HepG2 (cell line): ENCODE measurements around the gene ISOC2. TPM values are rescaled to one million over a fixed set of nuclear protein-coding genes. Genes with fewer than 3 reads are reported as not detected.
A peak's percentile ranks its signal among the peaks of the same experiment; 100 is the strongest.
"Not testable (repeated sequence)": the region's sequence is repeated elsewhere in the genome, so short reads cannot be mapped to it uniquely, and the experiment has no call there.

ENCODE experiments used
- ATAC-seq: fragments of 200-7000 bp; cut with Tn5 transposase; 3 replicates; pipeline ENCODE4 v1.9.1; 2020; ENCODE audit warnings: mild to moderate bottlenecking, moderate library complexity
- BruUV-seq: library from RNA; stranded (reverse); fragments of 400-500 nt; replicated peaks from 2 replicates; lab custom pipeline; 2021; lab: Mats Ljungman, UMichigan
- CTCF ChIA-PET: fragments of 300-600 bp; formaldehyde crosslinking; extraction: SDS; loops from one replicate; lab custom pipeline; 2021; ENCODE audit warnings: low total read pairs, inconsistent platforms, low intra/inter-chr PET ratio; lab: Yijun Ruan, JAX
- POLR2A ChIA-PET: fragments of 350-600 bp; sonication (Branson Sonifier 250); formaldehyde crosslinking; loops from one replicate; lab custom pipeline; 2020; ENCODE audit warnings: antibody characterized with exemption, inconsistent platforms; lab: Yijun Ruan, JAX
- DNase-seq: peaks from one replicate; pipeline ENCODE4 v3.0.0-alpha.2; 2015; ENCODE audit warnings: low spot score
- FAIRE-seq: peaks from 3 replicates; lab custom pipeline; 2011; peaks lifted over from hg19 to GRCh38; lab: Jason Lieb, UNC
- H2AFZ ChIP-seq: one replicate; pipeline ENCODE4 v1.6.1; 2011; ENCODE audit warnings: low read length, inconsistent platforms
- H3K27ac ChIP-seq: fragments of 300-600 bp; 3 replicates; pipeline ENCODE4 v1.8.0; 2011; ENCODE audit warnings: mixed run types, mild to moderate bottlenecking, mixed read lengths, low read length, inconsistent platforms; ENCODE audit not compliant: insufficient read depth; ENCODE audit errors: extremely low read length
- H3K27me3 ChIP-seq, 2 experiments: fragments of 200-600 bp in 1 of 2; 2 replicates in 1 of 2; 3 replicates in 1 of 2; pipeline versions ENCODE4 v1.6.0 to v1.8.0; 2011; ENCODE audit warnings: low read length in 2 of 2, mild to moderate bottlenecking in 2 of 2, moderate library complexity in 2 of 2, inconsistent platforms in 1 of 2; ENCODE audit not compliant: insufficient read depth in 2 of 2, control insufficient read depth in 1 of 2
- H3K36me3 ChIP-seq, 2 experiments: fragments of 200-600 bp in 1 of 2; replicated peaks in 1 of 2; 2 replicates in 1 of 2; 3 replicates in 1 of 2; pipeline versions ENCODE4 v1.5.1 to v1.8.0; 2011; ENCODE audit warnings: low read length in 2 of 2, inconsistent platforms in 1 of 2; ENCODE audit not compliant: insufficient read depth in 2 of 2, control insufficient read depth in 1 of 2
- H3K4me1 ChIP-seq: 2 replicates; pipeline ENCODE4 v1.5.1; 2012; ENCODE audit warnings: low read length, inconsistent platforms; ENCODE audit not compliant: insufficient read depth
- H3K4me2 ChIP-seq: 2 replicates; pipeline ENCODE4 v1.6.0; 2011; ENCODE audit warnings: low read depth, low read length, inconsistent platforms
- H3K4me3 ChIP-seq, 3 experiments: fragments of 200-600 bp in 1 of 3; sonication (generic), shearing (Covaris generic) in 1 of 3; replicated peaks in 1 of 3; 2 replicates each; pipeline ENCODE4 v1.5.1; 2011 to 2016; ENCODE audit warnings: low read length in 3 of 3, inconsistent platforms in 2 of 3, low read depth in 2 of 3, mild to moderate bottlenecking in 2 of 3, control low read depth in 1 of 3, mixed read lengths in 1 of 3; ENCODE audit not compliant: insufficient read depth in 1 of 3
- H3K79me2 ChIP-seq: one replicate; pipeline ENCODE4 v1.6.1; 2011; ENCODE audit warnings: low read length, inconsistent platforms; ENCODE audit not compliant: insufficient read depth
- H3K9ac ChIP-seq: 2 replicates; pipeline ENCODE4 v1.6.0; 2011; ENCODE audit warnings: mild to moderate bottlenecking, low read depth, low read length, inconsistent platforms; ENCODE audit not compliant: insufficient read depth
- H3K9me3 ChIP-seq: 2 replicates; pipeline ENCODE4 v1.5.1; 2012; ENCODE audit warnings: mild to moderate bottlenecking, low read length
- H4K20me1 ChIP-seq: 2 replicates; pipeline ENCODE4 v1.6.0; 2011; ENCODE audit warnings: inconsistent platforms, mild to moderate bottlenecking, low read length, moderate library complexity; ENCODE audit not compliant: insufficient read depth
- ATF7 ChIP-seq, 2 experiments: fragments of 450-650 bp in 1 of 2; sonication (generic) in 1 of 2; formaldehyde crosslinking in 1 of 2; IDR thresholded peaks; 2 replicates each; pipeline versions ENCODE4 v1.4.0 to v1.6.1; 2016 to 2020; ENCODE audit warnings: antibody characterized with exemption in 1 of 2, mild to moderate bottlenecking in 1 of 2, missing genetic modification reagents in 1 of 2
- ELF3 ChIP-seq: IDR thresholded peaks from 2 replicates; pipeline ENCODE4 v1.6.1; 2016; ENCODE audit warnings: missing genetic modification reagents, missing compliant biosample characterization
- FOXM1 ChIP-seq: sonication (generic); formaldehyde crosslinking; IDR thresholded peaks from 2 replicates; pipeline ENCODE4 v1.5.0; 2020; ENCODE audit warnings: missing genetic modification reagents
- FOXP1 ChIP-seq, 2 experiments: fragments of 450-650 bp in 1 of 2; IDR thresholded peaks; 2 replicates each; pipeline ENCODE4 v1.6.1; 2017 to 2018; ENCODE audit warnings: antibody characterized with exemption in 1 of 2
- REST ChIP-seq, 2 experiments: IDR thresholded peaks; 2 replicates each; pipeline ENCODE4 v1.6.1; 2011 to 2012; ENCODE audit warnings: low read length in 2 of 2, borderline replicate concordance in 1 of 2, low read depth in 1 of 2, mild to moderate bottlenecking in 1 of 2, moderate library complexity in 1 of 2
- ZBTB21 ChIP-seq: sonication (generic); formaldehyde crosslinking; IDR thresholded peaks from 2 replicates; pipeline ENCODE4 v1.4.0; 2020; ENCODE audit warnings: missing genetic modification reagents
- ZNF530 ChIP-seq: sonication (generic); formaldehyde crosslinking; IDR thresholded peaks from 2 replicates; pipeline ENCODE4 v1.5.0; 2020; ENCODE audit warnings: low read depth, mild to moderate bottlenecking, missing genetic modification reagents
- WGBS: methylation state at CpG from one replicate; pipeline ENCODE4 v1.1.6; 2017; ENCODE audit warnings: low lambda C conversion rate; 5-methylcytosine and 5-hydroxymethylcytosine counted together
- in situ Hi-C: cut with HindIII; loops from 2 replicates; pipeline ENCODE4 v1.10.0; 2017; ENCODE audit warnings: low pct_unique_long_range_greater_than_20kb; ENCODE audit not compliant: extremely low pct_ligation_motif_present
- intact Hi-C: fragments of 100-400 bp; cut with micrococcal nuclease; formaldehyde crosslinking; loops from one replicate; pipeline ENCODE4 v1.10.0; 2022; ENCODE audit not compliant: unreplicated experiment
- polyA plus RNA-seq, 8 experiments: library from polyadenylated mRNA; depleted of rRNA in 3 of 8; stranded (reverse) in 7 of 8; unstranded in 1 of 8; fragments of >200 nt; fragmentation: Illumina TruSeq in 4 of 8; extraction: Trizol in 4 of 8; gene quantifications; 2 replicates each; pipeline versions ENCODE4 v1.2.1 to v1.2.3, GENCODE V29; 2011 to 2016; ENCODE audit warnings: low read depth in 4 of 8, missing spikeins in 1 of 8, mixed read lengths in 1 of 8; ENCODE audit not compliant: insufficient read depth in 1 of 8
- total RNA-seq, 5 experiments: library from RNA; depleted of rRNA; stranded (reverse); fragments of >200 nt; fragmentation: Illumina TruSeq; extraction: Trizol; gene quantifications; 2 replicates each; pipeline ENCODE4 v1.2.3, GENCODE V29; 2016; ENCODE audit warnings: low read depth in 1 of 5

The ISOC2 gene
- total and polyA plus RNA-seq, 2 of the 13 experiments (the other 11 are each of a cell fraction or from before 2014, with no cell fraction given): 76.8 to 105 TPM

GRCh38 chr19:55423225-55424005 lies 38.0 kb downstream of the ISOC2 start (continued):
- TF ChIP-seq FOXP1 (IDR thresholded peaks at IDR 0.05) (peak; percentile 64), FOXP1 (CRISPR knock-in tag; IDR thresholded peaks at IDR 0.05) (no peak), ZNF530 (CRISPR knock-in tag) (no peak), FOXM1 (CRISPR knock-in tag) (no peak), ZBTB21 (no peak), ATF7 (IDR thresholded peaks at IDR 0.05) (peak; percentile 63; the same call in 1 of the 2 replicates), ATF7 (CRISPR knock-in tag; IDR thresholded peaks at IDR 0.05) (no peak), REST (IDR thresholded peaks at IDR 0.05; ENCODE audit: borderline replicate concordance in 1 of 2, low read depth in 1 of 2, low read length in 2 of 2) (no peak), ELF3 (CRISPR knock-in tag) (no peak)

GRCh38 chr19:55421281-55421680 lies 40.2 kb downstream of the ISOC2 start:
- H3K9ac ChIP-seq, ATAC-seq, H3K27ac ChIP-seq, H3K36me3 ChIP-seq, in situ Hi-C loops, intact Hi-C loops, H3K79me2 ChIP-seq, DNase-seq, H4K20me1 ChIP-seq, CTCF ChIA-PET, H3K9me3 ChIP-seq, H3K4me3 ChIP-seq, H3K4me1 ChIP-seq, H2AFZ ChIP-seq, H3K4me2 ChIP-seq, BruUV-seq: not testable (repeated sequence)
- 29% methylated on average over 3 of the region's 4 CpGs for WGBS
- H3K27me3 ChIP-seq: peaks cover 0 to 23% of the 10 kb centered on the region in 2 experiments; a peak in 1 of 5 replicates
- FAIRE-seq: peak; percentile 23
- POLR2A ChIA-PET: interaction anchor here (0.7 to 1.1 kb wide), 2 partner anchors 82 to 120 kb away, joined by 3 read pairs; no protein-coding TSS in a partner anchor
